ENCODE data around the gene BMPER. TPM values are rescaled to one million over a fixed set of nuclear protein-coding genes. Genes with fewer than 3 reads are reported as not detected.

BMPER gene
- total and polyA plus RNA-seq, 2 donors (not counting 1 experiment from before 2014, with no cell fraction given), result 12.2 to 15.9 TPM

DNA sequence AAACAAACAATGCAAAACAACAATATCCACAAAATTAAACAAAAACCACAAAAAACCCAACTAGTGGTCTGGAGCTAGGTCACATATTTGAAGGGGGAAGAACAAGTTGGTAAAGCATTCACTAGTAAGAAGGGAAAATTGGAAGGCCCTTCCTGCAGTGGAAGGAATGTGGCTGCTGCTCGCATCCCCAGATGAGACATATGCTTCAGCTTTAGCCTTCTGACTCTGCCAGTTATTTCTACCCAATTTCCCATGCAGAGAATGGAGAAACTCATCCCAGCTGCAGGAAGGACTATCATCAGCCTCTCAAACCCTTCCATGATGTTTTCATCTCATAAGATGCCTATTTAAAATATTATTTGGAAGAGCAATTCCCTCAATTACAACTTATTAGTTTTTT is 176.6 kb downstream of the BMPER start:
- Histone ChIP-seq H3K79me2 (ENCODE audit: control insufficient read depth, insufficient read depth, low read length) (no peaks in the 10 kb centered on the region), H3K4me1 (ENCODE audit: control insufficient read depth, extremely low read depth, insufficient read depth, low read length) (peaks cover 2% of the 10 kb centered on the region), H3K36me3 (ENCODE audit: control insufficient read depth, insufficient read depth, low read length) (no peaks in the 10 kb centered on the region), H2AFZ (ENCODE audit: low read length) (no peak overlapping the region), H4K20me1 (ENCODE audit: control insufficient read depth, extremely low read depth, insufficient read depth, low read length) (no peaks in the 10 kb centered on the region), H3K9ac (ENCODE audit: insufficient read depth, low read length) (no peak overlapping the region), H3K9me3 (ENCODE audit: control insufficient read depth, insufficient read depth, low read depth, low read length) (no peaks in the 10 kb centered on the region), H3K4me3 (replicated peaks in 1 of 4; ENCODE audit: control extremely low read depth in 1 of 4, insufficient read depth in 1 of 4, low read depth in 3 of 4, low read length in 4 of 4) (no peak overlapping the region), H3K27ac (ENCODE audit: insufficient read depth, low read length) (no peak overlapping the region), H3K4me2 (ENCODE audit: extremely low read depth, insufficient read depth, low read length) (no peak overlapping the region), H3K27me3 (ENCODE audit: control insufficient read depth, insufficient read depth, low read length) (no peaks in the 10 kb centered on the region)
- no peak for DNase-seq (ENCODE audit: low read depth in 2 of 2)
- TF ChIP-seq EZH2 (IDR thresholded peaks at IDR 0.05; ENCODE audit: low read length, missing control alignments), result no peak
- TF ChIP-seq, protein P1, sequence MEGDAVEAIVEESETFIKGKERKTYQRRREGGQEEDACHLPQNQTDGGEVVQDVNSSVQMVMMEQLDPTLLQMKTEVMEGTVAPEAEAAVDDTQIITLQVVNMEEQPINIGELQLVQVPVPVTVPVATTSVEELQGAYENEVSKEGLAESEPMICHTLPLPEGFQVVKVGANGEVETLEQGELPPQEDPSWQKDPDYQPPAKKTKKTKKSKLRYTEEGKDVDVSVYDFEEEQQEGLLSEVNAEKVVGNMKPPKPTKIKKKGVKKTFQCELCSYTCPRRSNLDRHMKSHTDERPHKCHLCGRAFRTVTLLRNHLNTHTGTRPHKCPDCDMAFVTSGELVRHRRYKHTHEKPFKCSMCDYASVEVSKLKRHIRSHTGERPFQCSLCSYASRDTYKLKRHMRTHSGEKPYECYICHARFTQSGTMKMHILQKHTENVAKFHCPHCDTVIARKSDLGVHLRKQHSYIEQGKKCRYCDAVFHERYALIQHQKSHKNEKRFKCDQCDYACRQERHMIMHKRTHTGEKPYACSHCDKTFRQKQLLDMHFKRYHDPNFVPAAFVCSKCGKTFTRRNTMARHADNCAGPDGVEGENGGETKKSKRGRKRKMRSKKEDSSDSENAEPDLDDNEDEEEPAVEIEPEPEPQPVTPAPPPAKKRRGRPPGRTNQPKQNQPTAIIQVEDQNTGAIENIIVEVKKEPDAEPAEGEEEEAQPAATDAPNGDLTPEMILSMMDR (conservative IDR thresholded peaks at IDR 0.05 in 1 of 2, IDR thresholded peaks at IDR 0.05 in 1 of 2; ENCODE audit: low read depth in 1 of 2, low read length in 2 of 2), result no peak

DNA sequence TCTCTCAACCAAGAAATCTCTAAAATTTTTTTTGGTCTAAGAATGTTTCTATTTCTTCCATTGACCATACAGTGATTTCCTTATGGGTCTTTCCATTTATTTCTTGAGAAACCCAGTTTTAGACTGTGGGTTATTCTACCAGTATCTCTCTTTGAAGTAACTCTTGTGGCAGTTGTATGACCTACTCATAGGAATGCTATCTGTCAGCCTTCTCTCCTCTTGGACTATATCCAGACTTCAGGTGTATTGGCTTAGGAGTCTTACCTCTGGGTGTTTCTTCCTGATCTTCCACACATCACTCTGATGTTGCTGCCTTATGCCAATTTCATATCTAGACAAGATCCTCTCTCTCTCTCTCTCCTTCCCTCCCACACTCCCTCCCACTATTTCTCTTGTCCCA is 178.1 kb downstream of the BMPER start:
- H3K4me1 ChIP-seq (ENCODE audit: control insufficient read depth, extremely low read depth, insufficient read depth, low read length), result peaks cover 2% of the 10 kb centered on the region
- no peaks in the 10 kb centered on the region for H3K36me3 ChIP-seq (ENCODE audit: control insufficient read depth, insufficient read depth, low read length)
- no peak overlapping the region for H2AFZ ChIP-seq (ENCODE audit: low read length)
- H4K20me1 ChIP-seq (ENCODE audit: control insufficient read depth, extremely low read depth, insufficient read depth, low read length), result no peaks in the 10 kb centered on the region
- no peak for DNase-seq (ENCODE audit: low read depth in 2 of 2)
- no peaks in the 10 kb centered on the region for H3K9me3 ChIP-seq (ENCODE audit: control insufficient read depth, insufficient read depth, low read depth, low read length)
- H3K4me3 ChIP-seq (replicated peaks in 1 of 4; ENCODE audit: control extremely low read depth in 1 of 4, insufficient read depth in 1 of 4, low read depth in 3 of 4, low read length in 4 of 4), result no peak overlapping the region
- H3K79me2 ChIP-seq (ENCODE audit: control insufficient read depth, insufficient read depth, low read length), result no peaks in the 10 kb centered on the region
- no peak overlapping the region for H3K4me2 ChIP-seq (ENCODE audit: extremely low read depth, insufficient read depth, low read length)
- TF ChIP-seq, protein P1 (conservative IDR thresholded peaks at IDR 0.05 in 1 of 2, IDR thresholded peaks at IDR 0.05 in 1 of 2; ENCODE audit: low read depth in 1 of 2, low read length in 2 of 2), result no peak
- no peak for TF ChIP-seq EZH2 (IDR thresholded peaks at IDR 0.05; ENCODE audit: low read length, missing control alignments)
- no peaks in the 10 kb centered on the region for H3K27me3 ChIP-seq (ENCODE audit: control insufficient read depth, insufficient read depth, low read length)
- no peak overlapping the region for H3K27ac ChIP-seq (ENCODE audit: insufficient read depth, low read length)
- H3K9ac ChIP-seq (ENCODE audit: insufficient read depth, low read length), result no peak overlapping the region

DNA sequence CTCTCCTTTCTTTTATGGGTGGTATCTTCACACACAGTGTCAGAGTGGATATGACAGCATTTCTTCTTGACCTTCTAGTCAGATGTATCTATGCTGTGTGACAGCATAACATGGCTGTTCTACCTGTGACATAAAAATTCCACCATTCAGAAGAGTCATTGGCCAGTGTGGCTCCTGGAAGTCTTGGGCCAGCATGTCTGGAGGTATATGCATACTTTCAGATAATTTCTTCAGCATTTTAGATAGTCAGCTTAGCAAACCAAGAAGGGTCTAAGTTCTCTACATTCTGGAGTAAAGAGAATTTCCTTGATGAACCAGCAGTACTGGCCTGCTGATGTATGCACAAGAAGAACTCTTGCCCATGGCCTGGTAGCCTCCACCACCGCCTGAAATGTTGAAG is 179.3 kb downstream of the BMPER start:
- DNase-seq (ENCODE audit: low read depth in 2 of 2), result no peak
- H3K4me3 ChIP-seq (replicated peaks in 1 of 4; ENCODE audit: control extremely low read depth in 1 of 4, insufficient read depth in 1 of 4, low read depth in 3 of 4, low read length in 4 of 4), result no peak overlapping the region
- no peak overlapping the region for H2AFZ ChIP-seq (ENCODE audit: low read length)
- TF ChIP-seq, protein P1 (conservative IDR thresholded peaks at IDR 0.05 in 1 of 2, IDR thresholded peaks at IDR 0.05 in 1 of 2; ENCODE audit: low read depth in 1 of 2, low read length in 2 of 2), result no peak
- no peak for TF ChIP-seq EZH2 (IDR thresholded peaks at IDR 0.05; ENCODE audit: low read length, missing control alignments)
- no peak overlapping the region for H3K27ac ChIP-seq (ENCODE audit: insufficient read depth, low read length)
- no peak overlapping the region for H3K9ac ChIP-seq (ENCODE audit: insufficient read depth, low read length)
- no peaks in the 10 kb centered on the region for H3K36me3 ChIP-seq (ENCODE audit: control insufficient read depth, insufficient read depth, low read length)
- H4K20me1 ChIP-seq (ENCODE audit: control insufficient read depth, extremely low read depth, insufficient read depth, low read length), result no peaks in the 10 kb centered on the region
- no peaks in the 10 kb centered on the region for H3K79me2 ChIP-seq (ENCODE audit: control insufficient read depth, insufficient read depth, low read length)
- H3K9me3 ChIP-seq (ENCODE audit: control insufficient read depth, insufficient read depth, low read depth, low read length), result no peaks in the 10 kb centered on the region
- no peak overlapping the region for H3K4me2 ChIP-seq (ENCODE audit: extremely low read depth, insufficient read depth, low read length)
- H3K27me3 ChIP-seq (ENCODE audit: control insufficient read depth, insufficient read depth, low read length), result no peaks in the 10 kb centered on the region
- no peaks in the 10 kb centered on the region for H3K4me1 ChIP-seq (ENCODE audit: control insufficient read depth, extremely low read depth, insufficient read depth, low read length)
